Measurements from ENCODE around the gene DECR2.
"Not testable (repeated sequence)": the region's sequence is repeated elsewhere in the genome, so short reads cannot be mapped to it uniquely, and the experiment has no call there.

Gene DECR2

DNA sequence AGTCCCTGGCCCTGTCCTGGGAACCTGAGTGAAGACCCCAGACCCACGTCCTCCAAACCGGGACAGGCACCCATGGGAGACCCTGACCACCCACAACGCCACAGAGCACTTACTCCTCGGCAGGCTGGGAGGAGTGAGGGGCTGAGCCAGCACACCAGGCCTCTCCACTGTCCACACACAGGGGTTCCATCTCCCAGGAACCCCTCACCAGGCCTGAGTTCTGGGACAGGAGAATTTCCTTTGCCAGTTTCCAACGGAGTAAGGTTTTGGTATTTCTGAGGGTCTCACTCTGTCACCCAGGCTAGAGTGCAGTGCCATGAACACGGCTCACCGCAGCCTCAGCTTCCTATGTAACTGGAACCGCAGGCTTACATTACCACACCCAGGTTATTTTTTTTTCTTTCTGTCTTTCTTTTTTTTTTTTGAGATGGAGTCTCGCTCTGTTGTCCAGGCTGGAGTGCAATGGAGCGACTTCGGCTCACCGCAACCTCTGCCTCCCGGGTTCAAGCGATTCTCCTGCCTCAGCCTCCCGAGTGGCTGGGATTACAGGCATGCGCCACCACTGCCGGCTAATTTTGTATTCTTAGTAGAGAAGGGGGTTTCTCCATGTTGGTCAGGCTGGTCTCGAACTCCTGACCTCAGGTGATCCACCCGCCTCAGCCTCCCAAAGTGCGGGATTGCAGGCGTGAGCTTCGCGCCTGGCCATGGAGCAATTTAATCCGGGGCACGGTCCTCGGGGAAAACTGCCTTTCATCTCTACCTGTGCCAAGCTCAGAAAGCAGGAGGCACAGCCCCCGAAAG lies 21.5 kb upstream of the DECR2 start:
- DNase-seq, result no peak

DNA sequence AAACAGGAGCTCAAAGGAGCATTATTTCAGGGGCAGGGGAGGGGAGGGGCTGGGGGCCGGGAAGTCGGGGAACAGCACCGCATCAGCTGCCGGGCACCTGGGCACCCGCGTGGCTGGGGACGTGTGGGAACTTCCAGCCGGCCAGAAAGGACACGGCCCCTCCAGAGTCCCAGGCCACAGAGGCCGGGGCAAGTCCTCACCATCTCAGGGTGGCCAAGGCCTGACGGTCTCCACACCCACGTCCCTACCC lies 21.0 kb upstream of the DECR2 start:
- no peak for DNase-seq

DNA sequence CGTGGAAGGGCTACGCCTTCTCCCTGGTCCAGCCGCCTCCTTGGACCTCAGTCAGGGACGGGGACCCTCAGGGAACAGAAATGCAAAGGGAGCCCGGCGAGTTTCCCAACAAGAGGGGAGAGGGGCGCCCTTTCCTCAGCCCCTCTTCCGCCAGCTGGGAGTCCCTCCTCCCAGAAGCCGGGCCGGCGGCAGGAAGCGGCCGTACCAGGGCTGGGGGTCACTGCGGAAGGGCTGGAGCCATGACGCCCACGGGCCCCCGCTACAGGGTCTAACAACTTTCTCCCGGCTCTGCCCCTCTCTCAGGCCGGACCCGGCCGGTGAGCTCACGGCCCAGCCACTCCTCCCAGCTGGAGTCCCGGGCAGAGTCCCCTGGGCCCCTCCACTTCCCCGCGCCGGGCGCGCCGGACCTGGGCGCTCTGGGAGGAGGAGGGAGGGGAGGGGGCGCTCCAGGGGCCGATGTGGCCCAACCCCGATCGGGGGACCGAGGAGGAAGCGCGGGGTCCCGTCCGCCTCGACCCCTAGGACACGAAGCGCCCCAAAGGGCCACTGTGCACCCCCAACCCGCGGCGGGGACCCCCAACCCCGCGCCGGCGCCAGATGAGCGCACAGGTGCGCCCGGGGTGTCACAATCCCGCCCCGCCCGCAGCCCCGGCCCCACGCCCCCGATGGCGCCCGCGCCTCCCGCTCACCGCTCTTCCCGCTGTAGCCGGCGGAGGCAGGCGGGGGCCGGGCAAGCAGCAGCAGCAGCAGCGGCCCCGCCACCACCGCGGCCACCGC lies 20.5 kb upstream of the DECR2 start:
- peak; percentile 52 for DNase-seq

DNA sequence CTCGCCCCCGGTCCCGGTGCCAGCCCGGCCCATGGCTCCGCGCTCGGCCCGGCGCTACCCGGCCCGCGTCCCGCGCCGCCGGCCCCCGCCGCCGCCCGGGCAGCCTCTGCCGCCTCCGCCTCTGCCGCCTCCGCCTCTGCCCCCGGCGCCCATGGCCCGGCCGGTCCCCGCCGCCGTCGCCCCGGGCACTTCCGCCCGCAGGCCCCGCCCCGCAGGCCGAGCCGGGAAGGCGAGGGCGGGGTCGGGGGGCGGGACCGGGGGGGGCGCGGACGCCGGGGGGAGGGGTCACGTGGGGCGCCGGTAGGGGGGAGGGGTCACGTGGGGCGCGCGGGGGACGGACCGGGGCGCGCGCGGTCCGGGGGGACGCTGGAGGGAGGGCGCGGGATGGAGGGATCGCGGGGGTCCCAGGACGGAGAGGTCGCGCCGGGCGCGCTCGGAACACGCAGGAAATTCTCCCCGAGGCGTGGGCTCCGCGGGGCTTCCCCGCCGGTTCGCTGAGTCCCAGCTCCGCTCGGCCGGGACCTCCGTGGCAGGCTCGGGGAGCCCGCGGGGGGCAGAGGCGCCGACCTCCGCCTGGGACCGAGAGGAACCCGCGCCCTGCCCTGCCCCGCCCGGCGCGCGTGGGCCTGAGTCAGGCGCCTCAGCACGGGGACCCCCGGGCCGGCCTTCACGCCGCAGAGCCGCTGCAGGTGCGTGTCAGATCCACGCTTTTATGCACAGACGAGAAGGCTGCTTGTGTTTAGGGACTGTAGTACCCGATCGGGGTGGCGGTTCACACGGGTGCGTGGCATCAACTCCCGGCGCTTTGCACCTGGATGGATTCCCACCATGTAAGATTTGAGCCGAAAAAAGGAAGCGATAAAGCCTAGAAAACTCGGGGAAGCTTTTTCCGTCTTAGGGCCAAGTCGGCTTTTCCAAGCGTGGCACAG lies 19.6 kb upstream of the DECR2 start, which contains the start of gene PGAP6:
Gene PGAP6 (minus strand): TSS at position 190 of the 929 bp plus-strand sequence. CDS start 157 bp downstream, at position 33.
- peak; percentile 87 for DNase-seq

DNA sequence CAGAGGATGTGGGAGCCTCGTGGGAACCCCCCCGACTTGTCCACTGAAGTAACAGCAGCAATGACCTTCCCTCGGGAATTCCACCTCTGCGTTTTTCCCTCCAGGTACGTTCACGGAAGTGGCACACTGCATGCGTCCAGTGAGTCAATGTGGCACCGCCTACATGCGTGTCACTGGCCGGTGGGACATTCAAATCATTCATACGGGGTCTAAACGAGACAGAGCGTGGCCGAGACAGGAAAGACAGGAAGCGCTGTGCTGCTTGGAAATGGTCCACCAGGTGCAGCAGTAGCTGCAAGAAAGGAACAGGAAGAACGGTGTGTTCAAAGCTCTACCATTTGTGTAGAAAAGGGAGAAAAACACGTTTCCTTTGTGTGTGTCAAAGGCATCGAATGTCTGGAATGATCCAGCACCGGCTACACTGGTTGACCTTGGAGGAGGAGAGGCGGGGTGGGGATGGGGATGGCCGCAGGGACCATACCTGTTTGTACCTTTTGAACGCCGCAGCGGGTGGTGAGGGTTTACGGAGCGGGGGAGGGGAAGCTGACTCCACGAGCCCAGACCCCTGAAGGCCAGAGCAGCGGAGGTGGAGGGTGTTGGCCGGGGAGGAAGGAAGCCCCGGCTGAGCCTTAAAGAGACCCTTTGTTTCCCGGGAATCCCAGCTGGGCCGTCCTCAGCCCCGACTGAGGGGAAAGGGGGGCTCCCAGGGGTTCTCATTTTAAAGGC lies 18.2 kb upstream of the DECR2 start:
- DNase-seq, result no peak

DNA sequence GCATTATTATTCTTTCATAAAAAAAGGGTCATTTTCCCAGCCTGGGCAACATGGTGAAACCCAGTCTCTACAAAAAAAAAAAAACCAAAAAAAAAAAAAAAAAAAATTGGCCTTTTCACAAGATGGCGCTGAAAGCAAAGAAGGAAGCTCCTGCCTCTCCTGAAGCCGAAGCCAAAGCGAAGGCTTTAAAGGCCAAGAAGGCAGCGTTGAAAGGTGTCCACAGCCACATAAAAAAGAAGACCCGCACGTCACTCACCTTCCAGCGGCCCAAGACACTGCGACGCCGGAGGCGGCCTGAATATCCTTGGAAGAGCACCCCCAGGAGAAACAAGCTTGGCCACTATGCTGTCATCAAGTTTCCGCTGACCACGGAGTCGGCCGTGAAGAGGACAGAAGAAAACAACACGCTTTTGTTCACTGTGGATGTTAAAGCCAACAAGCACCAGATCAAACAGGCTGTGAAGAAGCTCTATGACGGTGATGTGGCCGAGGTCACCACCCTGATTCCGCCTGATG lies 15.0 kb upstream of the DECR2 start:
- DNase-seq, result no peak

DNA sequence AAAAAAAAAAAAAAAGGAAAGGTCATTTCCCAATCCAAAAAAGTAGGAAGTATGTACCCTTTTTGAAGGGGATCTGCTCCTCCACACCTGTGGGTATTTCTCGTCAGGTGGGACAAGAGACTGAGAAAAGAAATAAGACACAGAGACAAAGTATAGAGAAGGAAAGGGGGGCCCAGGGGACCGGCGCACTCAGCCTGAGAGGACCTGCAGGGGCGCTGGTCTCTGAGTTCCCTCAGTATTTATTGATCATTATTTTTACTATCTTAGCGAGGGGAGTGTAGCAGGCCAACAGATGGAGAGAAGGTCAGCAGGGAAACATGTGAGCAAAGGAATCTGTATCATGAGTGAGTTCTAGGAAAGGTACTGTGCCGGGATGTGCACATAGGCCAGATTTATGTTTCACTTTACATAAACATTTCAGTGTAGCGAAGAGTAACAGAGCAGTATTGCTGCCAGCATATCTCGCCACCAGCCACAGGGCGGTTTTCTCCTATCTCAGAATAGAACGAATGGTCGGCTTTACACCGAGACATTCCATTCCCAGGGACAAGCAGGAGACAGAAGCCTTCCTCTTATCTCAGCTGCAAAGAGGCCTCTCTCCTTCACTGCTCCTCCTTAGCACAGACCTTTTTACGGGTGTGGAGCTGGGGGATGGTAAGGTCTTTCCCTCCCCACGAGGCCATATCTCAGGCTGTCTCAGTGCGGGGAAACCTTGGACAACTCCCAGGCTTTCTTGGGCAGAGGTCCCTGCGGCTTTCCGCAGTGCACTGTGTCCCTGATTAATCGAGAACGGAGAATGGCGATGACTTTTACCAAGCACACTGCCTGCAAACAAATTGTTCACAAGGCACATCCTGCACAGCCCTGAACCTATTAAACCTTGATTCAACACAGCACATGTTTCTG lies 13.7 kb upstream of the DECR2 start:
- not testable (repeated sequence) for DNase-seq

DNA sequence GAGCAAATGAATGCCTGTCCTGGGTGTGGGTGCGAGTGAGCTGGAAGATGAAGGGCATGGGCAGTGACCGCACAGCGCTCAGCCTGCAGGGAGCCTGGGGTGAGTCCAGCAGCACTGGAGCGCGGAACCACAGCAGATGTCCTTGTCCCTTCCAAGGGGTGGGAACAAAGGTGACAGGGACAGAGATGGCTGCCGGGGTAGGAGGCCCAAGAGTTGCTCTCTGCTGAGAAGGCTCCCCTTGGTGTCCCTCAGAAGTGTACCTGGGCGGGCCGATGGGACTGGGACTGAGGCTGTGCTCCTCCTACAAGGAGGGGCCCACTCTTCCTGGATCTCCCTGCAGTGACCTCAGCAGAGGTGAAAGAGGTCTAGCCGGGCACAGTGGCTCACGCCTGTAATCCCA lies 12.3 kb upstream of the DECR2 start:
- no peak for DNase-seq

DNA sequence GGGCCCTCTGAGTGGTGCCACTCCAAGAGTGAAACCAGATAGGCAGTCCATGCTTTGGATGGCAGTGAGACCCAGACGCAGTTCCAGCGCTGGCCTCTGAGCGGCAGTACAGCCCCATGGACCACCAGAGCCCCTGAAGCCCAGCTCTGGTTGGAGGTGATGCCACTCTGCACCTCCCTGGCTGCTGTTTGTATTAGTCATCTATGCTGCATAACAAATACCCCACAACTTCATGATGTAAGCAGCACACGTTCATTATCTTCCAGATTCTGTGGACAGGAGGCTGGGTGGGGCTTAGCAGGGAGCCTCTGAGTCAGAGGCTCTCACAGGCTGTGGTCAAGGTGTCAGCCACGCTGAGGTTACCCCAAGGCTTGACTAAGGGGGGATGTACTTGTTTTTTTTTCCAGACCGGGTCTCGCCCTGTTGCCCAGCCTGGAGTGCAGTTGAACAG lies 9.8 kb upstream of the DECR2 start:
- DNase-seq, result peak; percentile 77

DNA sequence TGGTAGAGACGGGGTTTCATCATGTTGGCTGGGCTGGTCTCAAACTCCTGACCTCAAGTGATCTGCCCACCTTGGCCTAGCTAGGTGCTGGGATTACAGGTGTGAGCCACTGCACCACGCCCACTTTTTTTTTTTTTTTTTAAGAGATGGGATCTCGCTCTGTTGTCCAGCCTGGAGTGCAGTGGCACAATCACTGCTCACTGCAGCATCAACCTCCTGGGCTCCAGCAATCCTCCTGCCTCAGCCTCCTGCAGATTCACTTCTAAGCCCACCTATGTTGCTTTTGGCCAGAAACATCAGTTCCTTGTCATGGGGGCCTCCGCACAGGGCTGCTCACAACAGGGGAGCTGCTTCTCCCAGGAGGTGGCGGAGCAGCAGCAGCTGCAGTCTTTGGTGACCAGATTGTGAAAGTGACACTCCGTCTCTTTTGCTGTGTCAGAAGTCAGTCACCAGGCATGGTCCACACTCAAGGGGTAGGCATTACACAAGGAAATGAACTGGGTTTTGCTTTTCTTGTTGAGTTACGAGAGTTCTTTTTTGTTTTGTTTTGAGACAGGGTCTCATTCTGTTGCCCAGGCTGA lies 9.1 kb upstream of the DECR2 start:
- DNase-seq, result peak; percentile 44

DNA sequence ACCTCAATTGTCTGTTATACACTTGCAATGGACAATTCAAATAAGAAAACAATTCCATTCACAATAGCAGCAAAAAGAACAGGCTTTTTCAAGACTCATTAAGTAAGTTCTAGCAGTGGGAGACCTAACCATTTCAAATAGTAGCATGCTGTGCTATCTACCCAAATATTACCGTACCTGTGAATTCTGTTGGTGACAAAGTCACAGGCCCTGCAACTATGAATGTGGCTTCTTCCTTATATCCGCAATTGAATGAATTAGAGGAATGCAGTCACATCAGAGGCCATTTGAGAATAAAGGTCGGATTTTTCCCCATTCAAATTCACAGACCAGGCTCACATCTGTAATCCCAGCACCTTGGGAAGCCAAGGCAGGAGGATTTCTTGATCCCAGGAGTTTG lies 5.5 kb upstream of the DECR2 start:
- no peak for DNase-seq

DNA sequence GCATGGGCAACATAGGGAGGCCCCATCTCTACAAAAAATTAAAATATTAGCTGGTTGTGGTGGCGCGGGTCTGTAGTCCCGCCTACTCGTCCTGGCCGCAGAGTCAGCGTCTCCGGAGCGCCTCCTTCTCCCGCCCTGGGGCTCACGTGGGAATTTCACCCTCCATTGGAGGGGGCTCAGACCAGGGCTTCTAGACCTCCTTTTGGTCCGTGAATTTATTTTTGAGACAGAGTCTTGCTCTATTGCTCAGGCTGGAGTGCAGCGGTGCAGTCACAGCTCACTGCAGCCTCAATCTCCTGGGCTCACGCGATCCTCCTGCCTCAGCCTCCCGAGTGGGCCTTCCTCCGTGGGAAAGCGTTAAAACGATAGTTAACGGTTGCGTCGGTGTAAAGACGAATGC lies 5.1 kb upstream of the DECR2 start:
- DNase-seq, result peak; percentile 39

DNA sequence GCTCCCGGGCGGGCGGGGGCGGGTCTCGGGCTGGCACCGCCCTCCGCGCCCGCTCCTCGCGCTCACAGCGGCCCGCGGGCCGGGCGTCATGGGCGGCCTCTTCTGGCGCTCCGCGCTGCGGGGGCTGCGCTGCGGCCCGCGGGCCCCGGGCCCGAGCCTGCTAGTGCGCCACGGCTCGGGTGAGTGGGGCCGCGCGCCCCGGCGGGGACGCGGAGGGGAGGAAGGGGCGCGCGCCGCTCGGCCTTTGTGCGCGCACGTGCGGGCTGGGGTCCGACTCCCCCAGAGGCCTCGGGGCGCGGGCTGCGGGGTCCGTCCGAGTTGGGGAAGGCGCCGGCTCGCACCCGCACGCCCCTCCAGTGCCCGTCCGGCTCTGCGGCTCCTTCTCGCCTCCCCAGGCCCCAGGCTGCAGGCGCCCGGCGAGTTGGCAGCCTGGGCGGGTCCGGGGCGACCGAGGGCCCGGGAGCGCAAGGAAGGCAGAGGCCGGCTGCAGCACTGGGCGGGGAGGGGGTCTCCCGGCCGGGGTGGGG lies 4.5 kb upstream of the DECR2 start, which contains the start of gene NME4:
Gene NME4 (plus strand): TSS at position 65 of the 527 bp plus-strand sequence. CDS start 24 bp downstream, at position 89.
- peak; percentile 59 for DNase-seq

DNA sequence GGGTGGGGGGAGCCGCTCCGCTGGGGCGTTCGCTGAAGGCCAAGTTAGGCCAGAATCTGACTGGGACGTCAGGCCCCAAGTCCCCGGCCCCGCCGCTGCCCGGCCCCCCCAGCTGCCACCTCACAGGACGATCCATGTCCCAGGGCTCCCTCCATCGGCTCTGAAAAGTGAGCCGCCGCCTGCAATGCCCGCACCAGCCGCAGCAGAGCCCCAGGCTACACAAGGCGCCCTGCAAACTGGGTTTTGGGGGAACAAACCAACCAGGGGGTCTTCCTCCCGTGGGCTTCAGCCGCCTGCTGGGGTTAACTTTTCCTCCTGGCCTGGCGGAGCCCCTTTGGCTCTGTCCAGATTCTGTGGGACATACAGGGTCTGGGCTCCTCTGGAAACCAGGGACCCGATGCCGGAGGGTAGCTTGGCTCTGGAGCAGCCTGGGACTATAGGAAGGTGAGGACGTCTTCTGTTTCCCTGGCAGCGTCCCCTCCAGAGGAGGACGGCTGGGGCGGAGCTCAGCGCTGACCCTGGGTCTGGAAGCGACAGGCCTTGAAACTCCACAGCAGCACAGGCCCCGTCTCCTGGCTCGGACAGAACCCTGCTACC lies 3.9 kb upstream of the DECR2 start:
- DNase-seq, result peak; percentile 80

DNA sequence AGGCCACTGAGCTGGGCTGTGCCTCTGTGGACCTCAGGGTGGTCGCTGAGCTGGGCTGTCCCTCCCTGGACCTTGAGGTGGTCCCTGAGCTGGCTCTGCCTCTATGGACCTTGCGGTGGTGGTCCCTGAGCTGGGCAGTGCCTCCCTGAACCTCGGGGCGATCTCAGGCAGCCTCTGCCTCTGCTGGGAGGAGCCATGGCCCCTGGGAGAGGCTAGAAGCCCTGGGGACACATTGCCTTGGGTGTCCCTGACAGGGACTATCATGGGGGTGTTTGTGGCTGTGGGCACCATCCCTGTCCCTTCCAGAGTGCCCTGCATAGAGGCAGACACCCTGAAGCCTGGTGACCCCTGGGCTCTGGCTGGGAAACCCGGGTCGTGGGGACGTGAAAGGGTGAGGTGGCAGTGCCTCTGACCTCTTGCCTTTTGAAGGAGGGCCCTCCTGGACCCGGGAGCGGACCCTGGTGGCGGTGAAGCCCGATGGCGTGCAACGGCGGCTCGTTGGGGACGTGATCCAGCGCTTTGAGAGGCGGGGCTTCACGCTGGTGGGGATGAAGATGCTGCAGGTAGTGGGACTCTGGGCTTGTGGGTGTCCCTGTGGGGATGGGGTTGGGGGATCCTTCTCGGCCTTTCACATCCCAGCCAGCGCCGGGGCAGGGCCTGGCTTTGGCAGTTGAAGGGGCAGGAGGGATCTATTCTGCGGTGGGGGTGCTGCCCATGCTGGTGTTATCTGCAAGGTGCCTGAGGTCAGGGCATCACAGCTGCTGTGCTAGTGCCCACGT lies 2.9 kb upstream of the DECR2 start:
- DNase-seq, result no peak

DNA sequence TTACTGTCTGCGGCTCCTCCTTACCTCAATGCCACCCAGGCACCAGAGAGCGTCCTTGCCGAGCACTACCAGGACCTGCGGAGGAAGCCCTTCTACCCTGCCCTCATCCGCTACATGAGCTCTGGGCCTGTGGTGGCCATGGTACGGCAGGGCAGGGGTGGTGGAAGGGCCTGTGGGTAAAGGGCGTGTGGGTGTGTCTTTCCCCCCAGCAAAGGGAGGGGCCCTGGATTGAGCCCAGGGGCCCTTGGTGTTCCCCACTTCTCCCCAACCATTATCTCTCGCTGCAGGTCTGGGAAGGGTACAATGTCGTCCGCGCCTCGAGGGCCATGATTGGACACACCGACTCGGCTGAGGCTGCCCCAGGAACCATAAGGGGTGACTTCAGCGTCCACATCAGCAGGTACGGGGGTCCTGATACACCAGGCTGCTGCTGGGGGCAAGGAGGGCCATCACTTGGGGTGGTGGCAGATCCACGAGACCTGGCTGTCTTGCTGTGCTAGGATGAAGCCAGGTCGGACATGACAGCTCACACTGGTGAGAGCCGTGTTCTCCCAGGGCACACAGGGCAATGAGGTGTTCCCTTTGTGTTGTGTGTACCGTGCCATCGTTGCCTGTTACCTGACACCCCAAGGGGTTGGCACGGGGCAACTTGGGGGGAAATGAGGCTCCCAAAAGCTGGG lies 2.2 kb upstream of the DECR2 start:
- DNase-seq, result no peak

DNA sequence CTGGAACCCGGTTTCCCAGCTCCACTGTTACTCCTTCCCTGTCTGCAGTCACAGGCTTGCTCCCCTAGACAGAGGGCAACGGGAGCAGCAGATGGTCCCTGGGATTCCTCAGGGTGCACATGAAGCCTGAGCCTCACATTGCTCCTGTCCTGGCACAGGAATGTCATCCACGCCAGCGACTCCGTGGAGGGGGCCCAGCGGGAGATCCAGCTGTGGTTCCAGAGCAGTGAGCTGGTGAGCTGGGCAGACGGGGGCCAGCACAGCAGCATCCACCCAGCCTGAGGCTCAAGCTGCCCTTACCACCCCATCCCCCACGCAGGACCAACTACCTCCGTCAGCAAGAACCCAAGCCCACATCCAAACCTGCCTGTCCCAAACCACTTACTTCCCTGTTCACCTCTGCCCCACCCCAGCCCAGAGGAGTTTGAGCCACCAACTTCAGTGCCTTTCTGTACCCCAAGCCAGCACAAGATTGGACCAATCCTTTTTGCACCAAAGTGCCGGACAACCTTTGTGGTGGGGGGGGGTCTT lies 1.6 kb upstream of the DECR2 start:
- no peak for DNase-seq

DNA sequence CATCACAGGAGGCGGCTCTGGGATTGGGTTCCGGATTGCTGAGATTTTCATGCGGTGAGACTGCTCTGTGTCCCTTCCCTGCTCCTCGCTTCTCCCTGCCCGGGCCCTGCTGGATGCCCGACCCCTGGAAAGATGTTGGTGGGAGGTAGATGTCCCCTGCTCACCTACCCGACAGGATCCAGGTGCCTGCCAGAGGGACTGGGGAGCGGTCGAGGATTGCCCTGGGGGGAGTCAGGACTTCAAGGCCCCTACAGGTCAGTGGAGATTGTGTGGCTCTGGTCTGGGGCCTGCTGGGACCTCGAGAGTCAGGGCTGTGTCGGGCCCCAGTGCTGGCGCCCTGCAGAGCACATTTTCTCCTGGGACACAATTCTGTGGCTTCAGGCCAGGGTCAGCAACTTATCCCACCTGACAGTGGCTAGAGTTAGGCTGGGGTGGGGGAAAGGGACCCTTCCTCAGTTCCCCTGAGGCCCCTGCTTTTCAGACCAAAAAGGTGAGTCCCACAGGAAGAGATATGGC lies 3.3 kb downstream of the DECR2 start:
- no peak for DNase-seq

Data from RPMI8226 (cell line).